NCI-H1105 treated with DMSO at 0.1 percent for 48 hours (cell line): ENCODE results near the gene RABGGTA.
A peak's percentile ranks its signal among the peaks of the same experiment; 100 is the strongest.

Experiments used
- DNase-seq: peaks from one replicate; lab custom pipeline; 2025; lab: John Stamatoyannopoulos, UW

The RABGGTA gene

DNA sequence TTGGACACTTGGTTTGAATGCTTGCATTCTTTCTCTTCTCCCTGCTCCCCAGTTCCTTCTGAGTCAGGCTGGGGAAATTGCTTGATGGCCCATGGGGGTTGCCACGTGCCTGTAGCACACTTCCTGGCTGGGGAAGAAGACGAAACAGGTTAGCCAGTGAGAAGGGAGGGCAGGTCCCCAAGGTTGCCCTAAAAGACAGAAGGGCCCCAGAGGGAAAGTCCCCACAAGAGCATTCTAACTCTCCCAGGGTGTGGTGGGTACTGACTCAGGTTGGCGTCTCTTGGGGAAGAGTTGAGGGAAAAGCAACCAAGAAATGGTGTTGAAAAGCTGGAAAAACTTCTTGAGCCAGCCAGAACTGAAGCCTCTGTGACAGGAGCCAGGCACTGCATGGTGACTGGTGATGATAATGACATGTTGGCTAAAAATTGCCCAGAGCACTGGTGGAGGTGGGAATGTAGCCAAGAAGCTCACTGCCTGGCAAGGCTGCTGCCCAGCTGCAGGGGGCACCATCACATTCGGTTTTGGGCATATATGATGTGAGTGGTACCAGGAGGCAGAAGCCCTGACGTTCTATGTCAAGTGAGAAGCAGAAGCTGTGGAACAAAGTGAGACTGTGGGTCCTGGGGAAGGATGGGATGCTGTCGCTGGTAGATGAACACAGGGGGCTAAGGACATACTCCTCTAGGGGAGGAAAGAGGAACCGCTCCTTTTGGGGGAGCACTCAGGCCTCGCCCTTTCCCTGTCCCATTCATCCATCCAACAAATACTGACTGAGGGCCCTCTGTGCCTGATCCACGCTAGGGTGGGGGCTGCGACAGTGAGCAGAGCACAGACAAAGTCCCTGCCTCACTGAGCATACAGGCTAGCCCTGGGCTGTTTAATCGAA lies 8.1 kb upstream of the RABGGTA start:
- peak; percentile 5 for DNase-seq

DNA sequence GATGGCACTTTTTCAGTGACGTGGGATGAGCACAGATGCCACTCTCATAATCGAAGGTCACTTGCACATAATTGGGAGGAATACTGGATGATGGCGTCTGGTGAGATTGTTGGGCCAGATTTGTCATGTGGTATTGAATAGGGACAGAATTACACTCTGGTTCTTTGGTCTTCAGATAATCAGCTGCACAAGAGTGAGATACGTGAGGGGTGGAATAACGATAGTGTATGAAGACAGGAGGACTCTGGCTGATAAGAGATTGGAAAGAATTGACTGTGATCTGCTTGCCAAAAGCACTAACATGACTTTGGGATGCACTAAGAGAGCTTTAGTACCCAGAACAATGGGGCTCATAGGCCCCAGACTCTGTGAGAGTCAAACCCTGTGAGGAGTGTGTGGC lies 7.0 kb upstream of the RABGGTA start:
- DNase-seq = no peak

DNA sequence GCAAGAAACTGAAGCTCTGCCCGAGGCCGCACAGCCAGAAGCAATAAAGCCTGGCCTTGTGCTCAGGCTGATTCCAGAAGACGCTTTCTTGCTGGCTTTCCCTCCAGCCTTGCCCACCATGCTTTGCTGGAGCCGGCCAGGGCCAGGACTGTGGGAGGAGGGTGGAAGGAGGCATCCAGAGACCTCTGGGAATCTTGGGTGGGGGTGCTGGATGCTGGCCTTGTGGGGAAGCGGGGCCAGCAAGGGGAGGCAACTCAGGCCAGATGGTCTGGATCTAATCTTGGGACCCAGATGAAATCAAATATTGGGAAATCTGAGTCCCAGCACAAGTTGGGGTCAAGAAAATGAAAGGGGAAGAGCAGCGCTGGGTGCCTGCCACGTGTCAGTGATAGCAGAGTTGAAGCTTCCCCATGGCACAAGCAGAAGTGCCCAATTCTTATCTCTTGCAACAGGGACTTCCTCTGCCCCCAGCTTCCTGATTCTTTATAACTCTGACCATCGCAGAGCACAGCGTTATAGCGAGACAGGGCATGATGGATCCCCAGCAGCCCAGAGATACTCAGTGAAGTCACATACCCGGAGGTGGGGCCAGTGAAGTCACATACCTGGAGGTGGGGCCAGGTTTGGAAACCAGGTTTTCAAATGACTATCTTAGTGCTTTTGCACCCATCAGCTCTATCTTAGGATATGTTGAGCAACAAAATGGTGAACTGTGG lies 6.4 kb upstream of the RABGGTA start:
- no peak for DNase-seq

DNA sequence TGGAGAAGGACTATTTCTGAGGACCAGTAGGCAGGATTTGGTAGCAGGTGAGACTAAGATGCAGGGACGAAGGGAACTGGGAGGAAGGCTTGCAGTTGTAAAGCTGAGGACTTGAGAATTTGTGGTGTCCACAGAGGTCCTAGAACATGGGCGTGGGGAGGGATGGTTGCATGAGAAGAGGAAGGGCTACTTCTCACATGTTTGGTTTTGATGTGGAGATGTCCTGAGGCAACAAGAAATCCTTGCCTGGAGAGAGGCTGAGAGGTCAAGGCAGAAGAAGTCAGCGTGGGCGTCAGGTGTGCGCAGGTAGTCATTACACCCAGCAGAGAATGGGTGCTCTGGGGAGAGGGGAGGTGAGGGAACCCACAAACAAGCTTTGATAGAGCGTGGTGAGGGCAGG lies 5.7 kb upstream of the RABGGTA start:
- no peak for DNase-seq

DNA sequence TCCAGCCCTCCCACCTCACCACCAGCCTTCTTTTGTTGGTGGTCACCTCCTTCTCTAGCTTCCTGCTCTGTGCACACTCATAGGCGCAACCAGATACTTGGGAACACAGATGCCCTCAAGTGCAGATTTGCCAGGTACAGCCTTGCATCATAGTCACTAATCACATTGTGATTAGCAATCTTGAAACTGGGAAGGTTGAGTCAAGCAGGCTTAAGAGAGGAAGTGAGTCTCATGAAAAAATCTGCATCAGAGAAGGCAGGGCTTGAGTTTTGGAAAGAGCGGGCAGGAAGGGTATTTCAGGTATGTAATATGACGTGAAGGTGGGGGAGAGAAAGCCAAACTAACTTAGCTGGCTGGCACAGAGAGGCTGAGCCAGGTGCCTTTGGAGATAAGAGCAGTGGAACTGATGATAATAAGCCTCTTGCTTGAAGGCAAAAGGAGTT lies 2.7 kb upstream of the RABGGTA start:
- no peak for DNase-seq

DNA sequence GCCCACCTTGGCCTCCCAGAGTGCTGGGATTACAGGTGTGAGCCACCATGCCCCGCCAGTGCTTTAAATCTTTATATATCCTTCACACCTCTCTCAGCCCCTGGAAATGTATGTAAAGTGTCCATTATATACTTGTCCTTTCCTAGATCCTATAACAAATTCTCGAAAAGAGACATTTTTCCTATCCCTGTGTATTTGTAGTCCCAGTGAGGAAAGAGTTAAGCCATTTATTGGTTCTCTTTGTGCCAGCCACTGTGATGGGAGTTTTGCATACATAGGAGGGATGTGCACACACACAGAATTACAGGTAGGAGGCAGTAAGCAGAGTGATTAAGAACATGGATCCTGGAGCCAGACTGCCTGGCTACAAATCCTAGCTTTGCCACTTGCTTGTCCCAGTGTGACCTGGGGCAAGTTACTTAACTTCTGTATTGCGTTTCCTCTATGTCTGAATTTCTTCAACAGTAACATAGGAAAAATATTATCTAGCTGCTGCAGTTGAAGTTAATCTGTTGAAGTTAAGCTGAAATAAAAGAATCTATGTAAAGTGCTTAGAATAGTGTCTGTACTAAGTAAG lies 2.1 kb upstream of the RABGGTA start:
- DNase-seq = no peak

DNA sequence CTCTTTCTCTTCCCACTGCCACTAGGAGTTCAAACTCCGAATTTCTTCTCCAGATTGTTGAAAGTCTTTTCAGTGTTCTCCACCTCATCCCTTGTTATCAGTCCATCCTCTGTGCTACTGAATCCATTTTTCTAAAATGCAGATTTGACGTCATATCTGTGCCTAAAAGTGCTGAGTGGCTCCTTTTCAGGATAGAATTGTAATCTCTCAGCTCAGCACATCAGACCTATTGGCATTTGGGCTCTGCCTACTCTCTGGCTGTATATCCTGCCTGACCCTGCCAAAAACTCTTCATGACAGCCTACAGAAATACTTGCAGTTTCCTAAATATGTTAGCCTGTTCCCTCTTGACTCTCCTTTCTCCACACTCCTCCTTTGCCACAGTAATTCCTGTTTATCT lies 1.1 kb upstream of the RABGGTA start:
- DNase-seq = no peak

DNA sequence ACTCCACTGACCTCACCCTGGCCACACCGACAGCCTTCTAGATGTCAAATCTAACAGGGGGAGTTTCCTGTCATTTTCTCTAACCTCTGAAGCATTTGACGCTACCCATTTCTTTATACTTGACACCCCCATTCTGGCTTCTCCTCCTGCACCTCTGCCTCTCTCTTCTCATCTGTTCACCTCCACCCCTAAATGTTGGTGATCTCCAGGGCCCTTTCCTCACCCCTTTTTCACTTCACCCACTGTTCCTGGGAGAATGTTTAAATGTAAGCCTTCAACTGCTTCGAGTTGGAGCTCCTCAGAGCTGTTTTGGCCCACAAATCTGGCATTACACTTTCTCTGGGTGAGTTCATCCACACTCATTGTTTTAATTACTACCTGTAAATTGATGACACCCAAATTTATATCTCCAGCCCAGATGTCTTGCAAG lies 452 bp upstream of the RABGGTA start:
- no peak for DNase-seq

DNA sequence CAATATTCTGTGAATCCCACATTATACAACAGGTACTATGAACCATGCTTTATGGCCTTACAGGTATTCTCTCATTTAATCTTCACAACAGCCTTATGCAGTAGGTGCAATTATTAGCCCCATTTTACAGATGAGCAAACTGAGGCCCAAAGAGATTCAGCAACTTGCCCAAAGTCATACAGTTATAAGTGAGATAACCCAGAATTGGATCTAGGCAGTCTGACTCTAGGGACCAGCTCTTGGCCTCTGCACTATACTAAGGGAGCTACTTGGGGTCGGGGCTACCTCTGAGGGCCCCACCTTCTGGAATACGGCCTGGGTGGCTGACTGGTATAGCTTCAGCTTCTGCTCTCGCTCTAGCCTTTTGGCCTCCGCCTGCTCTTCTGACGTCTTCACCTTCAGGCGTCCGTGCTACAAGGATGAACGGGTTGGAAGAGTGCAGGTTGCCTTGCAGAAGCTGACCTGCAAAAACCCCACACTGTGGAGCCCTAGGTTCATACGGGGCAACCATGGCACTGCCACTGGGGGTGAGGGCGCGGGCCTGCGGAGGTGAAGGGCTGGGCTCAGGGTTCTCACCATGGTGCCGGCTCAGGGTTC lies 762 bp downstream of the RABGGTA start:
- DNase-seq = no peak

DNA sequence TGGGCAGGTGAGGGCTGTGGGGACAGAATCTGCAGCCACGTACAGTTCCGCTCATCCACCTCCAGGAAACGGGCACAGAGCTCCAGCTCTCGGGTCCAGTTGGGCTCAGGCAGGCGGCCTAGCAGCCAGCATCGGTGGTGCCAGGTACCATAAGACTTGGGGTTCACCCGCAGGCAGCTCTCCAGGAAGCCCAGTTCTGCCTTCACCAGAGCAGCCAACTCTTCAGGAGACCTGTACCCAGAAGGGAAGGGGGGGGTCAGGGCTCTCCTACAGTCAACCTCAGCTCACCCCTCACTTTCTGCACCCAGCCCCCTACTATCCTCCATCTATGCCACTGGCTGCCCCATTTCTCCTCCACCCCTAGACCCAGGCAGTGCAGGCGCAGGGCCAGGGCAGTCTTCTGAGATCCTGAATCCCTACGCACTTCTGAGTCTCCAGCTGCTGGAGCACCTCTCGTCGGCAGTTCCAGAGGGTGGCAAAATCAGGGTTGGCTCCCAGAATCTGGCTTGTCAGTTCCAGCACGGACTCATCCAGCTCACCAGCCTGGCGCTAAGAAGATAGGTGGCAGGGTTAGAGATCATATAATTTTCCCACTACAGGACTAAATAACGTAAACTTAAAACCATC lies 1.4 kb downstream of the RABGGTA start:
- DNase-seq = no peak

DNA sequence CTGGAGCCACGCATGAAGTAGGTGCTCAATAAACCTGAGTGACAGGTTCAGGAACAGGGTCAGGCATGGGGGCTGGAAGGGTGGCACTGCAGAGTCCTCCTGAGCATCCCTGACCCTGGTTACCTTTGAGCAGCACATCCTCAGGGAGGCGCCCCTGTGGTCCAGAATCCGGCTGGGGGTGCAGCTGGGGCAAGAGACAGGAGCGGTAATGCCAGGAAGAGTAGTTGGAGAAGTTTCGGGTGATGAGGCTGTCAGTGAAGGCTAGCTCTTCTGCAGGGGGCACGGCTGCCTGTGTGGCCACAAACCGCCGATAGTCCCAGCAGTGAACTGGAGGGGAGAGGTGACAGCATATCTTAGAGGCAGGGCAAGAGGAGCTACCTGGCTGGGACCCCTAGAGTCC lies 2.0 kb downstream of the RABGGTA start:
- no peak for DNase-seq

DNA sequence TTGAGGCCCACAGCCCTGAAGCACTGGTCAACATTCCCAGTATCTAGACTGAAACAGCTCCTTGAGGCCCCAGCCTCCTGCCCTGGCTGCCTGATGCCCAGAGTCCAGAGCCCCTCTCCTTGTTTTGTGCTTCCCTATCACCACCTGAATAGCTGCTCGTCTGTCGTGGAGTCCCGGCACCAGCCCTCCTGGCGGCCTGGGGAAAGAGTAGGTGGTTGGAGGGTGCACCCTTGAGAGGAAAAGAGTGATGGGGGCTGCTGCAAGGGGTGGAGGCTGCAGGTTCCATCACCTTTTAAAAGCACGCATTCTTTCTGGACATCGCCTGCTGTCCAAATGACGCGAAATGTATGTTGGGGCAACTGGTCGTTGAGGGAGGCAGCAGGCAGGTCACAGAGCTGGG lies 3.2 kb downstream of the RABGGTA start:
- DNase-seq = no peak

DNA sequence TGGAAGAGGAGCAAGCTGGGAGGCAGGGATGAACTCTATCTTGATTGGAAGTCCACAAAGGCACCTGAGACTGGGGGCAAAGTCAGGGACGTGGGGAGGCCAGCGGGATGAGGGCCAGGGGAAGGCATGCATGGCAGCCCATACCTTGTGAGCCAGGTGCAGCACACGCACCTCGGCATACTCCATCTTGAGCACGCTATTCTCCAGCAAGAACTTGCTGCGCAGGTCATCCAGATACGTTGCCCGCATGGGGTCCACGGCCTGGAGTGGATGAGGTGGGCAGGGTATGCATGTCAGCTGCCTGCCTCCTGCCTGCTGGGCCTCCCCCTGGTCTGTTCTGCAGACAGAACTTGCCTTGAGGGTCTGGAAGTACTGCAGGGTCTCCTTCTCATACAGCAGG lies 3.9 kb downstream of the RABGGTA start:
- no peak for DNase-seq

DNA sequence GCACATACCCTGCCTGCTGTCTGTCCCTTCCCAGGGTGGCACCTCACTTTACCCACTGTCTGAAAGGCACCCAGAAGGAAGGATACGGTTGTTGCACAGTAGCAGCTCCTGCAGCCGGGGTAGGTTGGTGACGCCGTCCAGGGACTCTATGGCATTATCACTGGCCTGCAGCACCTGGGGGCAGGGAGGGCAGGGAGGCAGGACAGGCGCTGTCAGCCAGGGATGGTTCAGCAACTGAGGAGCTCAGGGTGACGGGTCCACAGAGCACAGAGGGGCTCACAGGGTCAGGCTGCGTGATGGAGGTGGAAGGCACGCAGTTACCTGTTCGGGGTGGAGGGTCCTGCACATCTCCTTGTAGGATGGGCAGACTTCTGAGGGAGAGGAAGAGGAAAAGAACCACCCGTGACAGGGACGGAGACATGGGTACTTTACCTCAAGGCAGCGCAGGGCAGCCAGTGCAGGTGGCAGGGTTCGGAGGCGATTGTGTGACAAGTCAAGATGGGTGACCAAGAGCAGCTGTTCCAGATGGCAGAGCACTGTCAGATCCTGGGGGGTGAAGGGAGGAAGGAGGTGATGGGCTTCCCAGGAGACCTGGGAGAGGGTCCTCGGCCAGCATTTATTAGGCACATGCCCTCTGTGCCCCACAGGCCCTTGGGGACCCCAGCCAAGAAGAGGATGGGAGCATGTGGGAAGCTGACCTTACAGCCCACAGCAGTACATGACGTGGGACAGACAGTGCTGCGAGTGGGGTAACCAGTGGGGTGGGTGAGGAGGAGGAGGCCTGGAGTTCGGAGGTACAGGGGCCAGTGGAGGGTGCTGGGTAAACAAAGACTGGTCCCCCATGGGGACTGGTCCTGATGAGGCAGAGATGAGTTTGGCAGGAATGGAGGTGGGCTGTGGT lies 4.8 kb downstream of the RABGGTA start:
- DNase-seq = no peak

DNA sequence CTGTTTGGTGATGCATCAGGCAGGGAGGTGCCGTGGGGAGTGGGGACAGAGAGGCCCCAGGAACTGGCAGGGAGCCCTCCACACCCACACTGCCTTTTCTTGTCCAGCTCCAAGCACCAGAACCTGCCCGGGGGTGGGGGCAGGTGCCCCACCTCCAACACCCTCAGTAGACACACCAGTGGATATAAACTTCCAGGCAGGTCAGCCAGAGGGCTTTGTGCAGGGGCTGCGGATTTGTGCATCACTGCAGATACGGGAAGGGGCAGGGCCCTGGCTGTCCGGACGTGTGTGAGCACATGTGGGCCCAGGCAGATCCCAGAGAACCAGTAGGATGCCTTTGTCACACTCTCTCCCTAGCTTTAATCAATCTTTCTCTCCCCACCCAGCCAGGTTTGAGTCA lies 7.1 kb downstream of the RABGGTA start:
- DNase-seq = no peak

DNA sequence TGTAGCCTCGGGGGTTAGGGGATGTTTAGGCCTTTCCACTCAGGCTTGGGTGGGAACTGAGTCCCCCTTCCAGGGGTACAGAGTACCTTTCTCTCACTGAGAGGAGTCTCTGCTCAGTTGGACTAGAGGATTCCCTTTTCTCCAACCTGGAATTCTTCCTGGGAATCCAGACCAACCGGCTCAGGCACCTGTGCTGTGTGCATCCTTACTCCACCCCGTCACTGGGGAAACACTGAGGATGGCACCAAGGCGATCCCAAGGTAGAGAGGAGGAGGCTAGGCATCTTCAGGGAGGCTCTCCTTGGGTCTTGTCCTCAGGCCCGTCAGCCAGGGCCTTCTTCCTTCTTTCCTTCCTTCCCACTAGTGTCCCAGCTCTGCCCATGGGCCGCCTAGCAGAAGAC lies 7.5 kb downstream of the RABGGTA start:
- no peak for DNase-seq

DNA sequence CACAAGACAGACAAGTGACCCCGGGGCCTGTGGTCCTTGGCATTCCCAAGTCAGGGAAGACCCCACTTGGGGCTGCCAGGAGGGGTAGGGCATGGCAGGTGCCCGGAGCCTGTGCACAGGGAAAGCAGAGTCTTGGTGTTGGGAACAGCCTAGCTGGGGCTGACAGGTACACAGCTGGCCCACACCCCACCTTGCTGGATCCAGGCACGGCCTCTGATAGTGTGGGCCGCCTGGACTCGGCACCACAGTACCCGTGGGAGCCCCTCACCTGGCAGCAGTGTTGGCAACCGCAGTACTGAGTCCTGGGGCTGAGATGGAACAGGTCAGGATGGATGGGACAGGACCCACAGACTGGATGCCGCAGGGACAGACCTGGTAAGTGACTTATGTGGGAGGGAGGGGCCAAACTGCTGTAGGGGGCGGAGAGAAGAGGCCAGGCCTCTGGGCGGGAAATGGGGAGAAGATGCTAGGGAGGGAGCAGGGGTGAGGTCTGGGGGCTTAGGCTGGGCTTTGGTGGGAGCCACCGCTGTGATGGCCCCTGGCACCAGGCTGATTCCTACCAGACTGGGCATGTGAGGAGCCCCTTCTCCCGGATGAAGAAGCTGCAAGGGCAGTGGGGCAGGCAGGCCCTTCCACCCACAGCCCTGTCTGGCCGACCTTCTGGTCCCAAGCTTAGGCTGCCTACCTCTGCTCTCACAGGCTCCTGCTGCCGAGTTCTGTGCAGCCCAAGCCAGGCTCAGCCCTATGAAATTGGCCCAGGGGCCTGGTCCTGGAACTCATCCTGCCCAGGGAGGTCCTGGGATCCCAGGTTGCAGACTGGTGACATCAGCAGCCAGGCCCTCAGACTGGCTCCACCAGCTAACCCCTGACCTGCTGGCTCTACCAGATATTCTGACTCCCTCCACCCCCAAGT lies 8.3 kb downstream of the RABGGTA start, which contains the start of gene TGM1:
TSS of gene TGM1 (minus strand) at position 357 of the 913 bp plus-strand sequence. CDS start 825 bp downstream, outside the sequence.
- no peak for DNase-seq

DNA sequence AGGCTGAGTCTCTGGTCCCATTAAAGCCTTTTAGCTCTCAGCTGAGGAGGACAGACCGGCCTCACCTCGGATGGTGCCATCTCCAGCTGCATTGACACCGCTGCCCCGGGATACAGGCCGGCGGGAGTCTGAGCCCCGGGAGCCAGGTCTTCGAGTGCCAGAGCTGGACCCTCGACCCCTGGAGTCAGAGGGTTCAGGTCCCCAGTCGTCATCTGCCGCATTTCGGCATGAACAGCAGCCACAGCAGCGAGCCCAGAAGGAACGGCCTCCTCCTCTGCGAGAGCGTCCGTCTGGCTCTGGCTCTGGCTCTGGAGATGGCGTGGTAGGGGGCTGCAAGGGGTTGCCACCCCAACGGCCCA lies 9.4 kb downstream of the RABGGTA start:
- DNase-seq = no peak

DNA sequence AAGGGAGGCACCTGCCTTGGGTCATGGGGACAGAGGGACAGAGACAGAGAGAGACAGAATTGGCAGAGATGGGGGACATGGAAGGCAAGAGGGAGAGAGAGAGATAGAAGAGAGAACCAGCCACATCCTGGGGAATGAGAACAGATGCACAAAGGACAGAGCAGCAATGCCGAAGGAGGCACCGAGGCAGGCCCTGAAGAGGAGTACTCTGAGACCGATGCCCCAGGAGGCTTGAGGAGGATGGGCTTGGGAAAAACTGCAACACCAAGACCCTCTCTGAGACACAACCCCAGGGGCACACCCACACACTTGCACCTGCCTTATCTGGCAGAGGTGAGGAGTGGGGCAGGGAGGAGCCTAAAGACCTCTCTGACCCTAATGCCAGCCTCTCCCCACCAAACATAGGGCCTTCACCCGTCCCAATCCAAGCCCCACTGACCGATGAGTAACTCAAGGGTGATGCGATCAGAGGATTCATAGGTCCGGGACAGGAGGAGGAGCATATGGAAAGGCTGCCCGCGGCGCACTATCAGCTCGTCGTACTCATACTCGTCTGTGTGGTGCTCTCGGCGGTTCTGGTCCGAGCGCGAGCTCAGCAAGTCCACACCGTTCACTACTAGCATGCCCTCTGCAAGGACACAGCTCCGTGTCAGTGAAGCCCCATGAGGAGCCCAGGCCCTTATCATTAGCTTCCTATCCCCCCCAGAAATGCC lies 10.0 kb downstream of the RABGGTA start:
- DNase-seq = no peak
